Karpas-422 (cell line): ENCODE measurements around the gene CPNE6. TPM values are rescaled to one million over a fixed set of nuclear protein-coding genes. Genes with fewer than 3 reads are reported as not detected.

Experiments
- DNase-seq: peaks from one replicate; pipeline ENCODE4 v3.0.0-alpha.2; 2015
- H2AFZ ChIP-seq: fragments of 200-600 bp; sonication (generic); 2 replicates; pipeline ENCODE4 v1.6.1; 2014; ENCODE audit warnings: antibody characterized with exemption, low read length, mixed read lengths
- H3K27ac ChIP-seq: fragments of 200-600 bp; sonication (generic); 2 replicates; pipeline ENCODE4 v1.5.1; 2014; ENCODE audit warnings: mild to moderate bottlenecking, low read length, moderate library complexity
- H3K27me3 ChIP-seq: fragments of 200-600 bp; sonication (generic); 2 replicates; pipeline ENCODE4 v1.6.1; 2014; ENCODE audit warnings: low read length, mixed read lengths
- H3K36me3 ChIP-seq: fragments of 200-600 bp; sonication (generic); 2 replicates; pipeline ENCODE4 v1.6.1; 2014; ENCODE audit warnings: low read length, mixed read lengths; ENCODE audit not compliant: insufficient read depth
- H3K4me1 ChIP-seq: fragments of 200-600 bp; sonication (generic); 2 replicates; pipeline ENCODE4 v1.6.1; 2014; ENCODE audit warnings: mild to moderate bottlenecking, low read length, mixed read lengths
- H3K4me2 ChIP-seq: fragments of 200-600 bp; sonication (generic); 2 replicates; pipeline ENCODE4 v1.6.1; 2014; ENCODE audit warnings: low read length, low read depth, mild to moderate bottlenecking; ENCODE audit not compliant: poor library complexity, severe bottlenecking
- H3K4me3 ChIP-seq: fragments of 200-600 bp; sonication (generic); 2 replicates; pipeline ENCODE4 v1.5.1; 2014; ENCODE audit warnings: mild to moderate bottlenecking, antibody characterized with exemption, low read length, mixed read lengths
- H3K79me2 ChIP-seq: fragments of 200-600 bp; sonication (generic); 2 replicates; pipeline ENCODE4 v1.6.1; 2014; ENCODE audit warnings: mild to moderate bottlenecking, low read length, mixed read lengths
- H3K9ac ChIP-seq: fragments of 200-600 bp; sonication (generic); 2 replicates; pipeline ENCODE4 v1.6.0; 2014; ENCODE audit warnings: low read length
- H3K9me2 ChIP-seq: fragments of 200-600 bp; sonication (generic), shearing (Covaris generic); replicated peaks from 2 replicates; pipeline ENCODE4 v1.6.0; 2014; ENCODE audit warnings: mild to moderate bottlenecking, low read length, moderate library complexity; ENCODE audit not compliant: insufficient read depth
- H3K9me3 ChIP-seq: fragments of 300-700, 200-600 bp; sonication (generic); 2 replicates; pipeline ENCODE4 v1.6.1; 2014; ENCODE audit warnings: low read length, mixed read lengths
- H4K20me1 ChIP-seq: fragments of 200-600 bp; sonication (generic); 2 replicates; pipeline ENCODE4 v1.6.1; 2014; ENCODE audit warnings: mild to moderate bottlenecking, antibody characterized with exemption, low read length, low read depth; ENCODE audit not compliant: insufficient read depth
- total RNA-seq: library from RNA; depleted of rRNA; stranded (reverse); fragments of >200 nt; shearing (Covaris generic); gene quantifications from 2 replicates; pipeline ENCODE4 v1.2.3, GENCODE V29; 2014; ENCODE audit warnings: low replicate concordance

CPNE6 gene
- total RNA-seq, 1 experiment from 2014 or later = 1.3 TPM

GRCh38 chr14:24062216-24062980, 9.0 kb upstream of the CPNE6 start:
- no peaks in the 10 kb centered on the region for H3K9me2 ChIP-seq
- no peaks in the 10 kb centered on the region for H3K27me3 ChIP-seq
- H3K9me3 ChIP-seq = no peaks in the 10 kb centered on the region
- peaks cover 4% of the 10 kb centered on the region; the same call in 1 of the 2 replicates for H4K20me1 ChIP-seq
- H3K79me2 ChIP-seq = no peaks in the 10 kb centered on the region
- H3K36me3 ChIP-seq = peaks cover 23% of the 10 kb centered on the region; the same call in 1 of the 2 replicates
- H2AFZ ChIP-seq = no peak overlapping the region
- no peak for DNase-seq
- no peak overlapping the region for H3K4me3 ChIP-seq
- no peak overlapping the region for H3K9ac ChIP-seq
- H3K27ac ChIP-seq = no peak overlapping the region
- H3K4me2 ChIP-seq = no peak overlapping the region
- H3K4me1 ChIP-seq = no peaks in the 10 kb centered on the region

- Histone ChIP-seq H3K4me2 (no peak overlapping the region), H2AFZ (no peak overlapping the region), H3K4me3 (no peak overlapping the region), H3K9me2 (no peaks in the 10 kb centered on the region), H3K79me2 (no peaks in the 10 kb centered on the region), H3K27ac (no peak overlapping the region), H3K9ac (no peak overlapping the region), H3K9me3 (no peaks in the 10 kb centered on the region), H3K4me1 (no peaks in the 10 kb centered on the region), H3K27me3 (no peaks in the 10 kb centered on the region), H3K36me3 (peaks cover 23% of the 10 kb centered on the region; the same call in 1 of the 2 replicates), H4K20me1 (peaks cover 3% of the 10 kb centered on the region; the same call in 1 of the 2 replicates)
- DNase-seq = no peak
These were observed 8.0 kb upstream of the CPNE6 start for GRCh38 chr14:24063263-24063836.

- Histone ChIP-seq H3K27me3 (no peaks in the 10 kb centered on the region), H4K20me1 (peaks cover 3% of the 10 kb centered on the region; the same call in 1 of the 2 replicates), H3K79me2 (no peaks in the 10 kb centered on the region), H2AFZ (no peak overlapping the region), H3K4me3 (no peak overlapping the region), H3K36me3 (peaks cover 17% of the 10 kb centered on the region; the same call in 1 of the 2 replicates), H3K9me2 (no peaks in the 10 kb centered on the region), H3K4me2 (no peak overlapping the region), H3K4me1 (no peaks in the 10 kb centered on the region), H3K9me3 (no peaks in the 10 kb centered on the region), H3K9ac (no peak overlapping the region), H3K27ac (no peak overlapping the region)
- DNase-seq = no peak
These were observed 7.1 kb upstream of the CPNE6 start for GRCh38 chr14:24064091-24064795.

GRCh38 chr14:24064856-24065255, 6.5 kb upstream of the CPNE6 start:
- Histone ChIP-seq H3K9me2 (no peaks in the 10 kb centered on the region), H3K27ac (no peak overlapping the region), H4K20me1 (peaks cover 3% of the 10 kb centered on the region; the same call in 1 of the 2 replicates), H3K9me3 (no peaks in the 10 kb centered on the region), H3K79me2 (no peaks in the 10 kb centered on the region), H2AFZ (no peak overlapping the region), H3K4me1 (no peaks in the 10 kb centered on the region), H3K27me3 (no peaks in the 10 kb centered on the region), H3K36me3 (peaks cover 11% of the 10 kb centered on the region; the same call in 1 of the 2 replicates), H3K9ac (no peak overlapping the region), H3K4me2 (no peak overlapping the region), H3K4me3 (no peak overlapping the region)
- DNase-seq = no peak

GRCh38 chr14:24065408-24065807, 6.0 kb upstream of the CPNE6 start:
- H3K4me1 ChIP-seq = no peaks in the 10 kb centered on the region

GRCh38 chr14:24066496-24067132, 4.7 kb upstream of the CPNE6 start:
- Histone ChIP-seq H3K4me3 (no peak overlapping the region), H3K9me2 (no peaks in the 10 kb centered on the region), H3K36me3 (0 out of 2 replicates have a peak, but pooled peaks cover 3% of the 10 kb centered on the region), H3K4me1 (no peaks in the 10 kb centered on the region), H3K9ac (no peak overlapping the region), H2AFZ (no peak overlapping the region), H3K4me2 (no peak overlapping the region), H3K9me3 (no peaks in the 10 kb centered on the region), H4K20me1 (no peaks in the 10 kb centered on the region; the same call in 1 of the 2 replicates), H3K79me2 (no peaks in the 10 kb centered on the region), H3K27ac (no peak overlapping the region), H3K27me3 (no peaks in the 10 kb centered on the region)
- no peak for DNase-seq

More at GRCh38 chr14:24065408-24065807, 6.0 kb upstream of the CPNE6 start:
- no peaks in the 10 kb centered on the region for H3K9me2 ChIP-seq
- H3K79me2 ChIP-seq = no peaks in the 10 kb centered on the region
- H3K36me3 ChIP-seq = 0 out of 2 replicates have a peak, but pooled peaks cover 7% of the 10 kb centered on the region
- no peaks in the 10 kb centered on the region; the same call in 1 of the 2 replicates for H4K20me1 ChIP-seq
- no peak overlapping the region for H3K27ac ChIP-seq
- H3K4me2 ChIP-seq = no peak overlapping the region
- H3K9me3 ChIP-seq = no peaks in the 10 kb centered on the region
- no peak for DNase-seq
- H2AFZ ChIP-seq = no peak overlapping the region
- no peak overlapping the region for H3K9ac ChIP-seq
- H3K27me3 ChIP-seq = no peaks in the 10 kb centered on the region
- H3K4me3 ChIP-seq = no peak overlapping the region

- Histone ChIP-seq H3K4me1 (no peaks in the 10 kb centered on the region), H3K4me3 (no peak overlapping the region), H3K36me3 (0 out of 2 replicates have a peak, but pooled peaks cover 3% of the 10 kb centered on the region), H2AFZ (no peak overlapping the region), H3K27ac (no peak overlapping the region), H3K9ac (no peak overlapping the region), H3K9me2 (no peaks in the 10 kb centered on the region), H3K4me2 (no peak overlapping the region), H3K27me3 (no peaks in the 10 kb centered on the region), H3K79me2 (no peaks in the 10 kb centered on the region), H3K9me3 (no peaks in the 10 kb centered on the region), H4K20me1 (no peaks in the 10 kb centered on the region; the same call in 1 of the 2 replicates)
- DNase-seq = no peak
These were observed 4.0 kb upstream of the CPNE6 start for GRCh38 chr14:24067133-24068082.
